ENCODE results near the gene C4B.
"Not testable (repeated sequence)": the region's sequence is repeated elsewhere in the genome, so short reads cannot be mapped to it uniquely, and the experiment has no call there.

- TF ChIP-seq ZNF704 (tag by site-specific recombination; IDR thresholded peaks at IDR 0.05); ZNF274 (IDR thresholded peaks at IDR 0.05; ENCODE audit: low read length); ZNF274 (tag by site-specific recombination; IDR thresholded peaks at IDR 0.05; ENCODE audit: borderline replicate concordance); ZNF513 (tag by site-specific recombination; IDR thresholded peaks at IDR 0.05); SETDB1 (IDR thresholded peaks at IDR 0.05; ENCODE audit: insufficient read length, low read length): not testable (repeated sequence)
These were observed 25.2 kb upstream of the C4B start for GRCh38 chr6:31989363-31989762.
